ENCODE measurements around the gene ZNF208. TPM values are rescaled to one million over a fixed set of nuclear protein-coding genes. Genes with fewer than 3 reads are reported as not detected.

The ZNF208 gene
- total and polyA plus RNA-seq, 2 of the 8 experiments (the other 6 are each of a cell fraction or from before 2014, with no cell fraction given), result not detected

- no peak overlapping the region for H3K4me3 ChIP-seq (ENCODE audit: extremely low read depth in 1 of 4, insufficient read depth in 2 of 4, low read depth in 3 of 4, low read length in 4 of 4)
- POLR2A ChIA-PET (ENCODE audit: partially characterized antibody), result no interaction called here
- FAIRE-seq (no peak), DNase-seq (ENCODE audit: low read depth in 1 of 2, low spot score in 2 of 2) (no peak)
- no peak overlapping the region for H4K8ac ChIP-seq (ENCODE audit: extremely low read depth, insufficient read depth, low read length)
- peaks cover 62 to 83% of the 10 kb centered on the region in 2 experiments for H3K9me3 ChIP-seq (ENCODE audit: insufficient read depth in 2 of 2, low read depth in 1 of 2, low read length in 1 of 2)
- WGBS, 2 experiments (ENCODE audit: extremely low coverage in 1 of 2, insufficient coverage in 1 of 2, insufficient read length in 1 of 2, insufficient replicate concordance in 2 of 2, low coverage in 1 of 2, low lambda C conversion rate in 2 of 2, missing lambda C conversion rate in 1 of 2), result 71% methylated on average over 3 of the region's 3 CpGs; no CpG with 5 or more reads in 1 of the 2 experiments
- no peak overlapping the region for H2AK5ac ChIP-seq (ENCODE audit: low read depth, low read length)
- H2BK120ac ChIP-seq (replicated peaks; ENCODE audit: low read depth, low read length), result no peak overlapping the region
- H3K56ac ChIP-seq (replicated peaks; ENCODE audit: insufficient read length, low read depth, low read length), result no peak overlapping the region
- CTCF ChIA-PET (ENCODE audit: partially characterized antibody), result no interaction called here
- no peak overlapping the region for H3K18ac ChIP-seq (ENCODE audit: extremely low read depth, low read length)
- H4K5ac ChIP-seq (ENCODE audit: insufficient read length, low read depth, low read length), result no peak overlapping the region
- no peak overlapping the region for H2BK15ac ChIP-seq (ENCODE audit: low read length)
- no peak overlapping the region for H3K27ac ChIP-seq (ENCODE audit: low read depth, low read length)
- H3K4ac ChIP-seq (replicated peaks; ENCODE audit: insufficient read length, low read depth, low read length), result no peak overlapping the region
- H2AFZ ChIP-seq (ENCODE audit: low read length), result no peak overlapping the region
- no peak overlapping the region for H3K9ac ChIP-seq (replicated peaks in 1 of 4; ENCODE audit: extremely low read depth in 1 of 4, low read depth in 3 of 4, low read length in 3 of 4)
- no peaks in the 10 kb centered on the region for H3K36me3 ChIP-seq (ENCODE audit: control insufficient read depth in 2 of 4, insufficient read depth in 4 of 4, low read length in 3 of 4)
- no peak overlapping the region for H2BK5ac ChIP-seq (ENCODE audit: low read depth, low read length)
- H3K4me2 ChIP-seq (ENCODE audit: insufficient read depth in 1 of 2, low read depth in 2 of 2, low read length in 2 of 2), result no peak overlapping the region
- no peaks in the 10 kb centered on the region for H4K20me1 ChIP-seq (replicated peaks in 1 of 2; ENCODE audit: control insufficient read depth in 1 of 2, insufficient read depth in 2 of 2, low read length in 2 of 2)
- H3K14ac ChIP-seq (ENCODE audit: insufficient read length), result no peak overlapping the region
- no peak overlapping the region for H4K91ac ChIP-seq (replicated peaks; ENCODE audit: insufficient read length, low read length)
- no peaks in the 10 kb centered on the region for H3K27me3 ChIP-seq (replicated peaks in 1 of 4; ENCODE audit: control insufficient read depth in 3 of 4, extremely low read depth in 1 of 4, insufficient read depth in 3 of 4, low read length in 3 of 4)
- no peaks in the 10 kb centered on the region for H3K4me1 ChIP-seq (replicated peaks in 1 of 4; ENCODE audit: control insufficient read depth in 3 of 4, insufficient read depth in 4 of 4, low read length in 3 of 4)
- no peaks in the 10 kb centered on the region for H3K79me1 ChIP-seq (ENCODE audit: low read depth, low read length)
- H3K23ac ChIP-seq (ENCODE audit: insufficient read length), result no peak overlapping the region
- no peak overlapping the region for H2BK20ac ChIP-seq (ENCODE audit: low read length)
- no peaks in the 10 kb centered on the region for H3K23me2 ChIP-seq (ENCODE audit: low read depth, low read length)
- H3K79me2 ChIP-seq (ENCODE audit: control insufficient read depth in 1 of 2, insufficient read depth in 2 of 2, low read length in 2 of 2), result no peaks in the 10 kb centered on the region
- H2BK12ac ChIP-seq (ENCODE audit: low read depth, low read length), result no peak overlapping the region
- TF ChIP-seq SP4 (IDR thresholded peaks at IDR 0.05; ENCODE audit: low read length) (no peak), TEAD4 (IDR thresholded peaks at IDR 0.05; ENCODE audit: low read depth, low read length) (no peak), CBX8 (IDR thresholded peaks at IDR 0.05; ENCODE audit: borderline replicate concordance, low read depth, low read length) (no peak), SUZ12 (IDR thresholded peaks at IDR 0.05; ENCODE audit: low read length) (no peak), SIX5 (IDR thresholded peaks at IDR 0.05; ENCODE audit: low read depth, low read length) (no peak), CHD1 (IDR thresholded peaks at IDR 0.05; ENCODE audit: low read depth, low read length) (no peak), KDM1A (IDR thresholded peaks at IDR 0.05; ENCODE audit: borderline replicate concordance, low read length) (no peak), YY1 (IDR thresholded peaks at IDR 0.05; ENCODE audit: low read depth, low read length) (no peak), HDAC2 (IDR thresholded peaks at IDR 0.05; ENCODE audit: borderline replicate concordance in 1 of 2, low read depth in 2 of 2, low read length in 2 of 2) (no peak), CTBP2 (IDR thresholded peaks at IDR 0.05; ENCODE audit: borderline replicate concordance, insufficient read depth, insufficient read length, low read length) (no peak), RAD21 (IDR thresholded peaks at IDR 0.05 in 1 of 2, conservative IDR thresholded peaks at IDR 0.05 in 1 of 2; ENCODE audit: low read depth in 2 of 2, low read length in 2 of 2) (no peak), ATF3 (IDR thresholded peaks at IDR 0.05; ENCODE audit: insufficient read depth, low read depth, low read length) (no peak), EP300 (IDR thresholded peaks at IDR 0.05; ENCODE audit: borderline replicate concordance in 1 of 2, low read depth in 2 of 2, low read length in 2 of 2) (no peak), RXRA (IDR thresholded peaks at IDR 0.05; ENCODE audit: insufficient read depth, low read depth, low read length) (no peak)
These were observed 108.9 kb downstream of the ZNF208 start for GRCh38 chr19:21901861-21902260.

Measured in H1 (cell line).